Ovary (tissue), 3 donors: ENCODE data around the gene NUDT4.

Experiments used
- EP300 ChIP-seq: sonication (generic); formaldehyde crosslinking; IDR thresholded peaks from one replicate; pipeline ENCODE4 v1.6.1; 2017; ENCODE audit warnings: antibody characterized with exemption
- POLR2A ChIP-seq: fragments of 450-650 bp; IDR thresholded peaks from one replicate; pipeline ENCODE4 v1.6.1; 2017; ENCODE audit warnings: antibody characterized with exemption, mild to moderate bottlenecking, moderate library complexity
- TF ChIP-seq, protein P1 (sequence below), 3 donors: fragments of 450-650 bp in 2 of 3; fragments of 200-600 bp in 1 of 3; IDR thresholded peaks; one replicate each; pipeline versions ENCODE4 v1.5.1 to v1.8.0; 2016 to 2022; ENCODE audit warnings: antibody characterized with exemption in 3 of 3, mild to moderate bottlenecking in 1 of 3
- donor health status: DM: no; HTN: no; CAD: no.

DNA sequence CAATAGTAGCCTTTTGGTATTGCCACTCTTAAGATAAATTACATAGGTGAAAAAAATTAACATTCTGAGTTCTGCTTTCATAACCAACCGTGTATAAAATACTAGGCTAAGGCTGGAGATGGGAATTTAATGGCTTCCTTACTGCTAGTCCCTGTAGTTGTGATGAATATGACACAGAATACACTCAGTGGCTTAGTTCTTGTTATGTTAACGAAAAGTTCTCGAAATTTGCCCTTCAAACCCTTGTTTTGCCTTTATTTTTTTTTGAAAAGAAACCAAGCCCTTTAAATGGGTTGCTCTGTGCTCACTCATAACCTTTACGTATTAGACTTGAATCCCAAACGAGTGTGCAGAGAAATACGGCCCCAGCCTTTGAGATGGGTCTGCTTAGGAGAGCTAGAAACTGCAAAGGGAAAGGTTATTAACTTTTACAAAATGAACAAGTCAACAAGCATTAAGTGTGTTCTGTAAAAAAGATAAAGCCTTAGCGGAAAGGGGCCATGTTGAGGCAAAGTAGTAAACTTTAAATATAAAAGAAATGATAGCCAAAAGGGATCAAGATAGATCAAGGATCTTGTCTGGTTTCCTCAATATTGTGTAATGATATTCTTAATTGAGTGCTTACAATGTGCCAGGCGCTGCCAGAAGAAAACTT is 1.7 kb downstream of the NUDT4 start:
- TF ChIP-seq POLR2A: no peak
- TF ChIP-seq, protein P1, sequence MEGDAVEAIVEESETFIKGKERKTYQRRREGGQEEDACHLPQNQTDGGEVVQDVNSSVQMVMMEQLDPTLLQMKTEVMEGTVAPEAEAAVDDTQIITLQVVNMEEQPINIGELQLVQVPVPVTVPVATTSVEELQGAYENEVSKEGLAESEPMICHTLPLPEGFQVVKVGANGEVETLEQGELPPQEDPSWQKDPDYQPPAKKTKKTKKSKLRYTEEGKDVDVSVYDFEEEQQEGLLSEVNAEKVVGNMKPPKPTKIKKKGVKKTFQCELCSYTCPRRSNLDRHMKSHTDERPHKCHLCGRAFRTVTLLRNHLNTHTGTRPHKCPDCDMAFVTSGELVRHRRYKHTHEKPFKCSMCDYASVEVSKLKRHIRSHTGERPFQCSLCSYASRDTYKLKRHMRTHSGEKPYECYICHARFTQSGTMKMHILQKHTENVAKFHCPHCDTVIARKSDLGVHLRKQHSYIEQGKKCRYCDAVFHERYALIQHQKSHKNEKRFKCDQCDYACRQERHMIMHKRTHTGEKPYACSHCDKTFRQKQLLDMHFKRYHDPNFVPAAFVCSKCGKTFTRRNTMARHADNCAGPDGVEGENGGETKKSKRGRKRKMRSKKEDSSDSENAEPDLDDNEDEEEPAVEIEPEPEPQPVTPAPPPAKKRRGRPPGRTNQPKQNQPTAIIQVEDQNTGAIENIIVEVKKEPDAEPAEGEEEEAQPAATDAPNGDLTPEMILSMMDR (IDR thresholded peaks at IDR 0.05): no peak
- TF ChIP-seq EP300: no peak
